HG02642 (cell line): ENCODE results near the gene GALR1.

Experiments used
- ATAC-seq: cut with Tn5 transposase; IDR thresholded peaks from one replicate; pipeline ENCODE4 v1.9.1; 2021; ENCODE audit warnings: mild to moderate bottlenecking; ENCODE audit not compliant: unreplicated experiment, poor library complexity

The GALR1 gene

GRCh38 chr18:77314952-77315351 is 65.3 kb downstream of the GALR1 start:
- no peak for ATAC-seq

- no peak for ATAC-seq
Measured at GRCh38 chr18:77316008-77316407, 66.4 kb downstream of the GALR1 start.

GRCh38 chr18:77316641-77317040 is 67.0 kb downstream of the GALR1 start:
- ATAC-seq, result no peak

GRCh38 chr18:77320971-77321559 is 71.4 kb downstream of the GALR1 start:
- ATAC-seq, result no peak

GRCh38 chr18:77321823-77322805 is 72.5 kb downstream of the GALR1 start:
- ATAC-seq, result no peak

- no peak for ATAC-seq
Measured at GRCh38 chr18:77323640-77324299, 74.1 kb downstream of the GALR1 start.
